ENCODE results near the gene CACUL1.
A peak's percentile ranks its signal among the peaks of the same experiment; 100 is the strongest.
"Not testable (repeated sequence)": the region's sequence is repeated elsewhere in the genome, so short reads cannot be mapped to it uniquely, and the experiment has no call there.

The CACUL1 gene

DNA sequence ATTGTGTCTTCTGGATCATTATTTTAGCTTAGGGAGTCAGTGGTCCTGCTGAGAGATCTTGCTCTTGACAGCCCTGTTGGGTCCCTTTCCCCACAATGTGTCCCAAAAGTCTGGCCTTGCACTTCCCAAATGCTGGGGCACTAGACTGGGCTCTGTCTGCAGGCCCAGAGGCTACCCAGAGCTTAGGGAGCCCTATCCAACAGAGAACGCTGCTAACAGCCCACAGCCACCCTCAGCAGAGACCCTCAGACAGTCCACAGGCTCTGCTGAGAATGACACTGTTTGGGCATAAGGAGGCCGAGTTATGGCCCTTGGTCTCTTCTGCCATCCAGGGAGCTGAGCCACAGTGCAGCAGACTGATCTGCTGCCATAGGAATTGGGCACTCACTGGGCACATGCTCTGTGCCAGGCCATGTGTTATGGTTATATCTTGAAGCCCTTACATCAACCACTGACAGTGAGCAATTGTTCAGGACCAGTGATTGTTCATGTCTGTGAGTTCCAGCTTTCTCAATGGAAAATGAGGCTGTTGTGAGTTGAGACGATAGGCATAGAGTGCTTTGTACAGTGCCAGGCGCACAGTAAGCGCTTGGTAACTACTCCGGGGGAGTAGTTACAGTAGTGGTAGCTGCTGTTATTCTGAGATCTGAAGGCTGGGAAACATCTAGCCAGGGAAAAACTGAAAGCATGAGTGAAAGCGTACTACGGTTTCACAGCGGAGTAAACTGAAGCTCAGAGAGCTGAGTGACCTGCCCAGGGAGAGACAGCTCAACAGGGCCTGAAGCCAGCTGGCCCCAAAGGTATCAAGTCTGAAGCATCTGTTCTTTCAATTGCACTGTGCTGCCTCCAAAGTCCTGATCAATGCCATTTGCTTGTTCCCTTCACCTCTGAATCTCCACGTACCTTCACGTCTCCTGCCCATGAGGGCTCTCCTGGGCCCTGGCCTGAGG lies 81.7 kb downstream of the CACUL1 start:
- DNase-seq (ENCODE audit: insufficient read length, low spot score): no peak
- no peak for TF ChIP-seq POLR2AphosphoS5 (IDR thresholded peaks at IDR 0.05; ENCODE audit: low read depth, low read length)
- TF ChIP-seq TAF1 (IDR thresholded peaks at IDR 0.05; ENCODE audit: low read depth, low read length): no peak
- TF ChIP-seq PAX5 (IDR thresholded peaks at IDR 0.05; ENCODE audit: insufficient read depth, low read length, severe bottlenecking): no peak
- TF ChIP-seq POU2F2 (IDR thresholded peaks at IDR 0.05; ENCODE audit: low read depth, low read length): no peak
- no peak for TF ChIP-seq SPI1 (IDR thresholded peaks at IDR 0.05; ENCODE audit: low read depth, low read length)
- TF ChIP-seq POLR2A (IDR thresholded peaks at IDR 0.05; ENCODE audit: low read depth, low read length): no peak
- no peak for FAIRE-seq

DNA sequence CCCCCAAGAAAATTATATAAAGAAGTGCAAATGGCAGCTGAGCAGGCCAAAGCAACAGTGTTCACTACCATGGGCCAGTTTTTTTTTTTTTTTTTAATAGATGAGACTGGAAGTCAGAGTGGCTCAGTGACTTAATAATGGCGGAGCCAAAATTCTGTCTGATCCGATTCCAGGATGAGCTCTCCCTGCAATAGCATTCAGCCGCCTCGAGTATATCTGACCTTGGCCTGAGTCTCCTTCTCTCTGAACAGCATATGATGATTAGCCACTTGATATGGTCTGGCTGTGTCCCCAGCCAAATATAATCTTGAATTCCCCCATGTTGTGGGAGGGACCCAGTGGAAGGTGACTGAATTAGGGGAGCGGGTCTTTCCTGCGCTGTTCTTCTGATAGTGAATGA lies 82.6 kb downstream of the CACUL1 start:
- TF ChIP-seq POU2F2 (IDR thresholded peaks at IDR 0.05; ENCODE audit: low read depth, low read length): no peak
- no peak for TF ChIP-seq POLR2AphosphoS5 (IDR thresholded peaks at IDR 0.05; ENCODE audit: low read depth, low read length)
- TF ChIP-seq POLR2A (IDR thresholded peaks at IDR 0.05; ENCODE audit: low read depth, low read length): no peak
- TF ChIP-seq PAX5 (IDR thresholded peaks at IDR 0.05; ENCODE audit: insufficient read depth, low read length, severe bottlenecking): no peak
- no peak for TF ChIP-seq TAF1 (IDR thresholded peaks at IDR 0.05; ENCODE audit: low read depth, low read length)
- no peak for TF ChIP-seq SPI1 (IDR thresholded peaks at IDR 0.05; ENCODE audit: low read depth, low read length)
- FAIRE-seq: no peak
- DNase-seq (ENCODE audit: insufficient read length, low spot score): no peak

DNA sequence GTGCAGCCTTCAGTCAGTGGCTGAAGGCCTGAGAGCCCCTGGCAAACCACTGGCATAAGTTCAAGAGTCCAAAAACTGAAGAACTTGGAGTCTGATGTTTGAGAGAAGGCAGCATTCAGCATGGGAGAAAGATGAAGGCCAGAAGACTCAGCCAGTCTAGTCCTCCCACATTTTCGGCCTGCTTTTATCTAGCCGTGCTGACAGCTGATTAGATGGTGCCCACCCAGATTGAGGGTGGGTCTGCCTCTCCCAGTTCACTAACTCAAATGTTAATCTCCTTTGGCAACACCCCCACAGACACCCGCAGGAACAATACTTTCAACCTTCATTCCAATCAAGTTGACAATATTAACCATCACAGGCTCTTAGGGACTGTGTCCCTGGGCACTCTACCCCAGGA lies 83.5 kb downstream of the CACUL1 start:
- FAIRE-seq; DNase-seq (ENCODE audit: insufficient read length, low spot score): not testable (repeated sequence)

DNA sequence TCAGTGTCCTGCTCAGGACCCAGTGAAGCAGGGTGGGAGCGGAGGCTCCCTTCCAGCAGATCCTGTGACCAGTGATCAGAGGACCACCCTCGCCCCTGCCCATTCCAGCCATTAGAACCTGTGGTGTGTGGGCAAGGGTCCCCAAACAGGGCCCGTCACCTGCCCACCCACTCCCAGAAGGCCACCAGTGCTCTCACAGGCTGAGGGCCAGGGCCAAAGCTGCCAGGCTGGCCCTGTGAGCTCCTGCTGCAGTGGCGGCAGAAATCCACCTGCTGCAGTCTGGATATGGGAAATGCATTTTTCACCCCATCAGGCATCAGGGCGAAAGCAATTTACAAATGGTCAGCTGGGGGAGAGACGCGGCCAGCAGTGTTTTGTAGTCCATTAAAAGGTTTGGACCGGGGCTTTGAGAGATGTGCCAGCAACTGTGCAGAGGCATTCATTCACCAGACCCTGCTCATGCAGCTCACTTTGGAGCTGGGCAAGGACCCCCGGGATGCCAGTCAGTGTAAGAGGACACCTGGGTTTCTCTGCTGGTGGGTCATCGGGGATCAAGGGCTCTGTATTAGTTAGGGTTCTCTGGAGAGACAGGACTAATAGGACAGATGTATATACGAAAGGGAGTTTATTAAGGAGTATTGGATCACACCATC lies 84.2 kb downstream of the CACUL1 start:
- no peak for TF ChIP-seq POLR2AphosphoS5 (IDR thresholded peaks at IDR 0.05; ENCODE audit: low read depth, low read length)
- no peak for TF ChIP-seq TAF1 (IDR thresholded peaks at IDR 0.05; ENCODE audit: low read depth, low read length)
- TF ChIP-seq PAX5 (IDR thresholded peaks at IDR 0.05; ENCODE audit: insufficient read depth, low read length, severe bottlenecking): no peak
- no peak for TF ChIP-seq POLR2A (IDR thresholded peaks at IDR 0.05; ENCODE audit: low read depth, low read length)
- DNase-seq (ENCODE audit: insufficient read length, low spot score) (no peak), FAIRE-seq (no peak)

DNA sequence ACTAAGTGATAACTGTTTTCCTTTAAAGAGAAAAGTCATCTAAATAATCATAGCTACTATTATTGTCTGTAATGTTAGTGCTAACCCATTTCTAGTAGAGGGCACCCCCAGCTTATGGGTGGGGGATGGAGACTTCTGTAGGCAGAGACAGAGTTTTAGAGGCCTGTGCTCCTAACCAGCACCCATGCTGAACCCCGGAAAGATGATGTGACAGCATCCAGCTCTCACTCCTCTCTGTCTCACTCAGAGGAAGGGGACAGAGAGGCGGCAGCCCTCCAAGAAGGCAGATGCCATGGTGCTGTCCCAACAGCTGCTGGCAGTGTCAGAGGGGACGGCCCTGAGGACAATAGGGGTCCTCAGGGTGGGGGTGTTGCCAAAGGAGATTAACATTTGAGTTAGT lies 84.9 kb downstream of the CACUL1 start:
- FAIRE-seq: no peak
- DNase-seq (ENCODE audit: insufficient read length, low spot score): no peak
- TF ChIP-seq PAX5 (IDR thresholded peaks at IDR 0.05; ENCODE audit: insufficient read depth, low read length, severe bottlenecking) (no peak), POU2F2 (IDR thresholded peaks at IDR 0.05; ENCODE audit: low read depth, low read length) (no peak), SPI1 (IDR thresholded peaks at IDR 0.05; ENCODE audit: low read depth, low read length) (no peak), POLR2AphosphoS5 (IDR thresholded peaks at IDR 0.05; ENCODE audit: low read depth, low read length) (no peak), TAF1 (IDR thresholded peaks at IDR 0.05; ENCODE audit: low read depth, low read length) (no peak), POLR2A (IDR thresholded peaks at IDR 0.05; ENCODE audit: low read depth, low read length) (no peak)

DNA sequence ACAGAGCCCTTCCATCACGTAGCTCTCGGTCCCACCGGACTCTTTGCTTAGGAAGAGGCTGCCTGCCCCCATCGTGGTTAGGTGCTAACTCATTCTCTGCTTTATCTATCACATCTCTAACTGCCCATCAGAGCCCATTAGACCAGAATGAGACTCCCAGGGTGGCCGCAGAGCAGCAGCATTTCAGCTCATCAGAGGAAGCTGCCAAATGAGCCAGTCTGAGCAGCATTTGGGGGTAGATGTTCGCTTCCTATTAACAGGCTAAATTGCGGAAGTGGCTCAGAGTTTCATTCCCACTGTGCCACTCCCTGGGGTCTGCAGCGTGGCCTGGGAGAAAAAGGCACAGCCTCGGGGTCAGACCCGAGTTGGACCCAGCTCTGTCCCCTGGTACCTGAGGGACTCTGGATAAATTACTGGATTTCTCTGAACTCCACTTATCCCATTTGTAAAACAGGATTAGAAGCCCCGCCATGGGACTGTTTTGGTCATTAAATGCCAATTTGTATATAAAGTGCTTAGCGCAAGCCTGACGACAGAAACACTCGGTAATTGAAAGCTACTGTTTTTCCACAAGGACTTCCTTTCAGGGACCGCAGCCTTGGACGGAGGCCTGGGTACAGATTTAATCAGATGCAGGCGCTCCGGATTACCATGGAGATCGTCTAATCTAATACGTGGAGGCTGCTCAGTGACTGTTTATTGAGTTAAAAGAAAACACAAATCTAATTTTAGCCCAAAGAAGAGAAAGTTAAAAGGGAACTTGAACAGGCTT lies 85.6 kb downstream of the CACUL1 start:
- DNase-seq (ENCODE audit: insufficient read length, low spot score) (no peak), FAIRE-seq (no peak)
- no peak for TF ChIP-seq POLR2AphosphoS5 (IDR thresholded peaks at IDR 0.05; ENCODE audit: low read depth, low read length)
- peak; percentile 65 for TF ChIP-seq SPI1 (IDR thresholded peaks at IDR 0.05; ENCODE audit: low read depth, low read length)

DNA sequence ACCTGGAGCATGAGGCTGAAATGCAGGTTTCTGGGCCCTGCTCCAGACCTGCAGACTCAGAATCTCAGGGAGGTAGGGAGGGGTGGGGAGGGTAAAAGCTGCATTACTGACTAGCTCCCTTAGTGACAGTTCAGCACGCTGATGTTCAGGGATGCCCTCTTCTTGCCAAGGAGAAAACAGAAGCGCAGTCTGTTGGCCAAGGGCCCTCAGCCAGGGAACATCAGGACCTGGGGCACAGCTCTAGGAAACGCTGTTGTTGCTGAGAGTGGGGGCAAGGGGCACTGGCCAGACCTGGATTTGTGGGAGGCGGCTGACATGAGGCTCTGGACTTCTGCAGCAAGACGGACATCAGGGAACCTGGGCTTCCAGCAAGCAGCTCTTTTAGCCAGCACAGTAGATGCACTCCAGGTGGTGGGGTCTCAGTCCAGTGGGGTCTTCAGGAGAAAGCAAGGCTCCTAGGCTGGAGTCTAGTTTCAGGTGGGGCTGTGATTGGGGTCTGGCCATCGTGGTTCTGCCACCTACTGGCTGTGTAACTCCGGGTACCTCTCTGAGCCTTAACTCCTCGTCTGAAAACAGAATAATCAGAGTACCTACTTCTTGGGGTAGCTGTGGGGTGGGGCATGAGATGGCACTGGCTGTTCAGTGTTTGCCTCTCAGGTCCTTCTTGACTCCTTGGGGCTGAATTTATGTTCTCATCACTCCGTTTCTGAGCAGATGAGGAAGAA lies 86.4 kb downstream of the CACUL1 start:
- no peak for DNase-seq (ENCODE audit: insufficient read length, low spot score)
- TF ChIP-seq PAX5 (IDR thresholded peaks at IDR 0.05; ENCODE audit: insufficient read depth, low read length, severe bottlenecking) (no peak), SPI1 (IDR thresholded peaks at IDR 0.05; ENCODE audit: low read depth, low read length) (no peak), TAF1 (IDR thresholded peaks at IDR 0.05; ENCODE audit: low read depth, low read length) (no peak), POLR2A (IDR thresholded peaks at IDR 0.05; ENCODE audit: low read depth, low read length) (no peak), POU2F2 (IDR thresholded peaks at IDR 0.05; ENCODE audit: low read depth, low read length) (no peak), POLR2AphosphoS5 (IDR thresholded peaks at IDR 0.05; ENCODE audit: low read depth, low read length) (no peak)
- no peak for FAIRE-seq

DNA sequence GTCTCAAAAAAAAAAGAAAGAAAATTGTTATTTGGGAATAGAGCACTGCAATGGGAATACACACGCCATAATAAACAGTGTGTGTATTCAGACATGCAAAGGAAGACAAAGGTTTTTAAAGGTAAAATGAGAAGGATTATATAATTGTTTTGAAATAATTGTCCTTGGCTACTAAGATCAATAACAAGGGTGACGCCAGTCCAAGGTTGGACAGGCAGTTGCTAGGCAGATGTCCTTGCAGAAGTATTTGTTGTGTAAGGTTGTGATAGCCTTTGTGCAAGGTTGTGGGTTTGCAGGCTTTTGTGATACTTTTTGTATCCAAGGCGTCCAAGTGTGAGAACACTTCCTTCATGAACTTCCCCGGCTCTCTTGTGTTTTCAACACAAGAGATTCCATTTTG lies 87.0 kb downstream of the CACUL1 start:
- TF ChIP-seq POU2F2 (IDR thresholded peaks at IDR 0.05; ENCODE audit: low read depth, low read length) (no peak), POLR2AphosphoS5 (IDR thresholded peaks at IDR 0.05; ENCODE audit: low read depth, low read length) (no peak), PAX5 (IDR thresholded peaks at IDR 0.05; ENCODE audit: insufficient read depth, low read length, severe bottlenecking) (no peak), POLR2A (IDR thresholded peaks at IDR 0.05; ENCODE audit: low read depth, low read length) (no peak), SPI1 (IDR thresholded peaks at IDR 0.05; ENCODE audit: low read depth, low read length) (no peak), TAF1 (IDR thresholded peaks at IDR 0.05; ENCODE audit: low read depth, low read length) (no peak)
- DNase-seq (ENCODE audit: insufficient read length, low spot score): no peak

DNA sequence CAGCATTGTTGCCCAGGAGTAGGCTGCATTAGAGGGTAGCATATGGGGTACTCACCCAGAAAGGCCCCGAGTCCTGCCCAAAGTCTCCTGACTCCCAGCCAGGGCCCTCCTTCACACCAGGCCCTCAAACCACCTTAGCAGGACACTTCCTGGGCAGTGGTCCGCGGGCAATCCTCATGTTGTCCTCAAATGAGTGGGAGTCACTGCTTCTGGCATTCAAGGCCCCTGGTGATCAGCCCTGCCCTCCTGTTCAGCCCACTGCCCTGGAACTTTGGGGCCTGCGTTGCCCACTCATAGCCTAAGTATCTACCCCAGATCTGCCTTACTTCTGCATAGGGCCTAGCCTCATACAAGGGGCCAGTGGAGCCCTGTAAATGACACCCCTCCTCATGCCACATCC lies 88.4 kb downstream of the CACUL1 start:
- FAIRE-seq (no peak), DNase-seq (ENCODE audit: insufficient read length, low spot score) (no peak)
- TF ChIP-seq POU2F2 (IDR thresholded peaks at IDR 0.05; ENCODE audit: low read depth, low read length): no peak
- no peak for TF ChIP-seq TAF1 (IDR thresholded peaks at IDR 0.05; ENCODE audit: low read depth, low read length)
- no peak for TF ChIP-seq SPI1 (IDR thresholded peaks at IDR 0.05; ENCODE audit: low read depth, low read length)
- no peak for TF ChIP-seq POLR2A (IDR thresholded peaks at IDR 0.05; ENCODE audit: low read depth, low read length)
- TF ChIP-seq POLR2AphosphoS5 (IDR thresholded peaks at IDR 0.05; ENCODE audit: low read depth, low read length): no peak
- no peak for TF ChIP-seq PAX5 (IDR thresholded peaks at IDR 0.05; ENCODE audit: insufficient read depth, low read length, severe bottlenecking)

More for the DNA sequence above, 87.0 kb downstream of the CACUL1 start:
- FAIRE-seq: no peak

Measured in GM12891 (cell line).